Peyer's patch (tissue), 4 donors: ENCODE measurements around the gene SLC6A17.

Experiments
- CTCF ChIP-seq, 6 experiments: fragments of 450-650 bp in 4 of 6; fragments of 200-600 bp in 2 of 6; sonication (generic) in 1 of 6; IDR thresholded peaks; one replicate each; pipeline ENCODE4 v1.5.1; 2017 to 2019; ENCODE audit warnings: antibody characterized with exemption in 6 of 6, mild to moderate bottlenecking in 3 of 6, moderate library complexity in 1 of 6
- POLR2A ChIP-seq, 2 donors: fragments of 450-650 bp; IDR thresholded peaks; one replicate each; pipeline ENCODE4 v1.5.1; 2017; ENCODE audit warnings: antibody characterized with exemption in 2 of 2, mild to moderate bottlenecking in 2 of 2, moderate library complexity in 2 of 2

DNA sequence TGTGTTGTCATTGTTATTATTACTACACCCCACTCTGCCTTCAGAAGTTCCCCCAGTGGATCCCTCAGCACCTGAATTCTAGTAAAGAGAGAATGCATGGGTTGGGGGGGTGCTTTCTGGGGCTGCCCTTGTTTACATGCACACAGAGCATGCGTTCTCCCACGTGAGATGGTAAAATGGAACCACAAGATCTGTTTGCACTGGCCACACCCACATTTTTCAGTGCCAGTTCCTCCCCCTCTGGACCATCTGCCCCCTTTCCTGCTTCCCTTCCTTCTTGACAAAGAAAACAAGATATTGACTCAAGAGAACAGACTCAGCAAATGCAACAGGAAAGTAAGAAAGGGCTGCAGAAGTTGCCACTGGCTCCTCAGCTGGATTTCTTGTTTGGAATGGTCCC, 8.9 kb downstream of the SLC6A17 start:
- no peak for TF ChIP-seq CTCF (IDR thresholded peaks at IDR 0.05)
- TF ChIP-seq POLR2A (IDR thresholded peaks at IDR 0.05): no peak
